IPS-NIHi7 (cell line): Measurements from ENCODE around the gene FBF1.

ENCODE experiments used
- DNase-seq: peaks from one replicate; pipeline ENCODE4 v3.0.0; 2012; ENCODE audit warnings: mixed read lengths; ENCODE audit errors: extremely low spot score

Gene FBF1

DNA sequence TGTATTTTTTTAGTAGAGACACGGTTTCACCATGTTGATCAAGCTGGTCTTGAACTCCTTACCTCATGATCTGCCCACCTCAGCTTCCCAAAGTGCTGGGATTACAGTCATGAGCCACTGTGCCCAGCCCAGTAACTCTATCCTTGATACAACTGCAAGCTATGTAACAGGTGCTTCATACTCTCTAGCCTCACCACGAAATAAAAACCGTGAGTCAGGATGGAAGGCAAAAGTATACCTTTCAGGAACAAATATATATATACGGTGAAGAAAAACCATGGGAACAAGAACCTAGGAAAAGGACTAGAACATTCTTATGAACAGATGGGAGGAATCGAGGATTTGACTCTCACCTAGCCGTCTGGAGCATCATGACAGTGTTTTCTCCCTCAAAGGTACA is 9.6 kb upstream of the FBF1 start:
- no peak for DNase-seq

DNA sequence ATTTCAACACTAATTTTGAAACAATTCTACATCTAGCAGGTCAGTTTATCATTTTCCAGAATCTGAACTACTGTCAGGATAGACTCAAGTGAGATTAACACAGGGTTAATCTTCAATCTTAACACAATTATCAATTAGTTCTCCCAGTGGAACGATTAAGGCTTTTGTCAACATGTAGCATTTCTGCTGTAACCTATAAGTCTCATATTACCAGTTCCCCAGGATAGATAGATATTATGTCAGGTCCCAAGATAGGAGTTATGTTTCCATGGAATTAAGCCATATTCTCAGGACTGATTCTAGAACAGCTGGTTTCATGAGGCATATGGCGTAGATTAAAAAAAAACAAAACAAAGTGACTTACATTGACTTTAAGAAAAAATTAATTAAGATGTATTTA is 4.4 kb upstream of the FBF1 start:
- DNase-seq, result no peak

DNA sequence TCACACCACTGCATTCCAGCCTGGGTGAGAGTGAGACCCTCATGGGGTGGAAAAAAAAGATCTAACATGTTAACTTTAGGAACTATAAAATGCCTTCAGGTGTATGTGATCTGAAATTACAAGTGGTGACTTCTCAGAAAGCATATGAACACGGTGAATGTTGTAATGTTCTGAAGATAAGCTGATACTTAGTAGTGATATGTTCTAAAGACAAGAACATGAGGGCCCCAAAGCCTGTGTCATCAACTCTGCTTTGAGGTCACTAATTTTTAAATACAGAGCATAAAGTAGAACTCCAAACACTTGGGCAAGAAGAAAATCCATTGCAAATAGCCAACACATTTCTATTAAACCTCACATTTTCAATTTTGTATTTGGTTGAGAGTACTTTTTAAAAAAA is 2.6 kb upstream of the FBF1 start:
- DNase-seq, result no peak

DNA sequence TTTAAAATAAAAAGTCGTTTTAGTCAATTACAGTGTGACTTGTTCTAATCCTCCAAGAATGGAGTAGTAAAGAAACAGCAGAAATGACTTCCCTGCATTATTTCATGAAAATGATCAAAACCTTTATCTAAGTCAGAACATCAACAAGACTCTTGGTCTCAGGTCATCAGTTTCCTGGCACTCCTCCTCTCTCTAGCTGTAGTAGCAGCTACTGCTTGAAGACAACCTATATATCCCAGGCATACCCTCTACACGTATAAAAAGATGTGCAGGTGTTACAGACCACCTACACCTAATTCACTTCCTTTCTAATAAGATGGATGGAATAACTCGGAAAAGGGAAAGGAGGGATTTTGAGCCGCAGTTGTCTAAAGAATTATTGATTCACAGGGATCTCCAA is 1.6 kb upstream of the FBF1 start:
- no peak for DNase-seq

DNA sequence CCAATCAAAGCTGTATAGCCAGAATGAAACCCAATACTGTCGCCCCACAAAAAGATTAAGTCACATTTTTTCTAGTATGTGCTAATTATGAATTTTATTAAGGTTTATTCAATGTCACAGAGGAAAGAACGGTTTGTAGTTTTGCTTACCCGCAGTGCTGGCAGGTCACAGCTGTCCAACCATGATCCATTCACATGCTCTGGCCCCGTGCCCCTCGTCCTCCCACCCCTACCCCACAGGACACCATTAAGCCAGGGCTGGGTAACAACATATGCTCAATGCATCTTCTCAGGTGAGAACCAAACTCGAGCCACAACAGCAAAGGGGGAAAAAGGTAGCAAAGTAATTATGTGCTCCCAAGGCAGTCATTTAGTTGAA is 589 bp upstream of the FBF1 start:
- DNase-seq, result no peak

DNA sequence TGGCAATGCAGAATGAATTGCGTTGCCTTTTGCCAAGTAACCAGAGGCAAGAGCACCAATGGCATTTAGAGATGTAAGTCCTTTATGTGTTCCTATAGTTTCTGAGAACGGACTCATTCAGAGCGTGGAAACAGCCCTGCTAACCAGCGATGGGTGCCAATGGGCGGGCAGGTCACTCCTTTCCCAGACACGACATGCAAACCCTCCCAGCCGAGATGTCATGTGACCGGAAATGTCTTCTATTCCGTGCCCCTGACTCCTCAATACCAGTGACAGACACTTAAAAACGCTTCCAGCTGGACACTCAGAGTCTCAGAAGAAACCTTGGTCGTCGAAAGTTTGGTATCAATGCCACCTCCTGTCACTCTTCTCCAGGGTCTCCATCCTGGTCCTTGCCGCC is 3.2 kb downstream of the FBF1 start:
- DNase-seq, result no peak

DNA sequence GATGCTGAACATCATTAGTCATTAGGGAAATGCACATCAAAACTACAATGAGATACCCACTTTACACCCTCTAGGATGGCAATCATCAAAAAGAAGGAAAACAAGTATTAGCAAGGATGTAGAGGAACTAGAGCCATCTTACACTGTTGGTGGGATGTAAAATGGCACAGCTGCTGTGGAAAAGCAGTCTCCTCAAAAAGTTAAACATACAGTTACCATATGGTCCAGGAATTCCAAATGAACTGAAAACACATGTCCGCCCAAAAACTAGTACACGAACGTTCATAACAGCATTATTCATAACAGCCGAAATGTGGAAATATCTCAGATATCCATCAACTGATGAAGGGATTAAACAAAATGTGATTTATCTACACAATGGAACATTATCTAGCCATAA is 7.0 kb downstream of the FBF1 start:
- DNase-seq, result no peak

DNA sequence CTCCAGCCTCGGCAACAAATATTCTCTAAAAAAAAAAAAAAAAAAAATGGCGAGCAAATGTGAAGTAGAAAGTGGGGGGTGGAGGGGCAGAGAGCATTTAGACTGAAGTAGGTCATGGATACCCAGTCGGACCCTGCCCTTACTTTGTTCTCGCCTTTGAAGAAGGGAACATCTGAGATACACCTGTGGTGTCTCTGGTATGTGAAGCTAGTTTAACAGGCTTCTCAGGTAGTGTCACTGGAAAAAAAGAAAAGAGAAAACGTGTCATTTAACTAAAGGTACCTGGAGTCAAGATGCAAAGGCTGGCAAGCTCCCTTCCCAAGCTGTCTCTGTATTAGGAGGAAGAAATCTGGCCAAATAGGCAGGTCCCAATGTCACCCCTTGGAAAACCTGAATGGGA is 8.0 kb downstream of the FBF1 start:
- no peak for DNase-seq

DNA sequence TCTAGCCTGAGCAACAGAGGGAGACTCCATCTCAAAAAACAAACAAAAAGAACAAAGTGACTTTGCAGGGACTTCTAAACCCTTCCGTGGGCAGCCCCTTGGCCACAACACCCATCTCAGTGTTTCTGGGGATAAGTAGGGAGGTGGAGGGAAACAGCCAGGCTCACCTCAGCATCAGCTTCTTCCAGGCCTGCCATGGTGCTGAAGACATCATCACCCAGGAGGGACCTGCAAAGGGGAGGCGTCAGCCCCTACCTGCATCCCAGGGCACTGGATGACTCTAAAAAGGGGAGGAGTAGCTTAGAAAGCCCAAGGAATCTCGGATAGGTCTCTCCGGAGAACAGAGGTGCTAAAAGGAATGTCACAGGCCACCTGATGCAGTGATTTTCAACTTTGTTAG is 9.8 kb downstream of the FBF1 start:
- DNase-seq, result no peak

DNA sequence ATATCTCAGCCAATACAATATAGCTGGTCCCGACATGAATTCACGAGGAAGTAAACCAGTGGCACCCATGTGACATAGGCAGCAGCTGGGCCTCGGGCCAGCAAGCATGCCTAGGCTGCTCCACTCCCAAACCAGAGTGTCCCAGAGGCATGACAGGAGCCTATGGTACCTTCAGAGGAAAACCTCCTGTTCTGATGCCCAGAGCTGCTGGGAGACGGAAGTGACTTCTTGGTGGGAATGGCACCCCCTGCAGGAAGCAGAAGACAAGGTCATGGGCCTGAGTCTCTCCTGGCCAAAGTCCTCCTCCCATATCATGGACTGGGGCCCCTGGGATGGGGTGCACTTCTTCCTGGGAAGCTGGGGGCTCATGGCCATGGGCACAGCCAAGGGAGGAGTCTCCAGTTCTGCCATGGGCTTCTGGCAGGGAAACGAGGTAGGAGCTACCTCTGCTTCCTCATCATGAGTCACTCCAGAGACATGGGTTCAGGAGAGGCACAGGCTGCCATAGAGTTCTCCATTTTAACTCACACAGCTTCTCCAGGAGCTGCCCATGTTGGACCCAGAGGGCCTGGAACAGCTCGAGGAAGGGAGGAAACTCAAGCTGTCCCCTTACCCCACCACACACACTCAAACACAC is 13.4 kb downstream of the FBF1 start:
- DNase-seq, result peak; percentile 90

DNA sequence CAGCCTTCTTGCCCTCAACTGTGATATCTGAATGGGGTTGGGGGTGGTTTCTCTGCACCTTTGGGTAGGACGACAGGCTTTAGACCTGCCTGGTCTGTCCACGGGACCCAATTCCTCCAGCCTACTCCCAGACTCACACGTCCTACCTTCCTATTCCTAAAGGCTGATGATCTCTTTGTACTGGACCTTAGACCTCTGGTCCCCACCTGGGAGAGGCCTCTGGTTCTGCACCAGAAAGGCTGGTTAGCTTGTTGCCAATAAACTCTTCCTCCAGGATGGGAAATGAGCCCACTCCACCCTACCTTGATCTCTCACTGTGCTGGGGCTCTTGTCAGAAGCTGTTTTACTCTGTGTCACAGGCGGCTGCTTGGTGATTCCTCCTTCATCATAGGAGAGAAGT is 14.4 kb downstream of the FBF1 start:
- DNase-seq, result no peak

DNA sequence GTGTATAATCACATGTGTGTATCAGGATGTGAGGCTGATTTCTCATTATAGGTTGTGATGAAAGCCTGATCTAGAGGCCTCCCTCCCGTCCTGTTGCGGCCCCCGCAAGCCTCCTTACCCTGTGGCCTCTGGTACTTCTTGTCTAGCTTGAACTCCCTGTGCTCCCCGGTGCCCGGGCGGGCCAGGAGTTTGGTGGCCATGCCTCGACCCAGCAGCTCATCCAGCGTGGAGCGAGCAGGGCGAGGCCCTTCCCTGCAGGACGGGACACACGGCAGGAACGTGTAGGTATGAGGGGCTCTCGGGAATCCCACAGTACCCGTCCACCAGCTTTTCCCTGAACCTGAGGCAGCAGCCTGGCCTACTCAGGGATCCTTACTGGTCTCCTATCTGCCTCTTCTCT is 14.9 kb downstream of the FBF1 start:
- no peak for DNase-seq

DNA sequence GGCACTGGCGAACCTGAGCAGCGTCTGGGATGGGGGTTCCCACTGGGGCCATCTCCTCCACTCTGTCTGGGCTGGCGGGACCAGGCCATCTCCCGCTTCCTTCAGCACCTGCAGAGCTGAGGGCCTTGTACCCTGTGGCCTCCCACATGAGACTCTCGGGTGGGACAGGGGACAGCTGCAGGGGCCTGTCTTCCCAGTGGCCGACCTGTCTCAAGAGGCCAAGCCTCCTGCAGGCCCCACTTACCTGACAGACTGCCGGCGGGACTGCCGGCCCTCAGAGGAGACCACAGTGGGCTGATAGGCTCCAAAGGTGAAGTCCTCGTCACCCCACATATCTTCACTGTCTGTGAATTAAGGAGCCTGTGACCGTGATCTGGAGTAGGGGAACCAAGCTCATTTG is 15.7 kb downstream of the FBF1 start:
- DNase-seq, result no peak

DNA sequence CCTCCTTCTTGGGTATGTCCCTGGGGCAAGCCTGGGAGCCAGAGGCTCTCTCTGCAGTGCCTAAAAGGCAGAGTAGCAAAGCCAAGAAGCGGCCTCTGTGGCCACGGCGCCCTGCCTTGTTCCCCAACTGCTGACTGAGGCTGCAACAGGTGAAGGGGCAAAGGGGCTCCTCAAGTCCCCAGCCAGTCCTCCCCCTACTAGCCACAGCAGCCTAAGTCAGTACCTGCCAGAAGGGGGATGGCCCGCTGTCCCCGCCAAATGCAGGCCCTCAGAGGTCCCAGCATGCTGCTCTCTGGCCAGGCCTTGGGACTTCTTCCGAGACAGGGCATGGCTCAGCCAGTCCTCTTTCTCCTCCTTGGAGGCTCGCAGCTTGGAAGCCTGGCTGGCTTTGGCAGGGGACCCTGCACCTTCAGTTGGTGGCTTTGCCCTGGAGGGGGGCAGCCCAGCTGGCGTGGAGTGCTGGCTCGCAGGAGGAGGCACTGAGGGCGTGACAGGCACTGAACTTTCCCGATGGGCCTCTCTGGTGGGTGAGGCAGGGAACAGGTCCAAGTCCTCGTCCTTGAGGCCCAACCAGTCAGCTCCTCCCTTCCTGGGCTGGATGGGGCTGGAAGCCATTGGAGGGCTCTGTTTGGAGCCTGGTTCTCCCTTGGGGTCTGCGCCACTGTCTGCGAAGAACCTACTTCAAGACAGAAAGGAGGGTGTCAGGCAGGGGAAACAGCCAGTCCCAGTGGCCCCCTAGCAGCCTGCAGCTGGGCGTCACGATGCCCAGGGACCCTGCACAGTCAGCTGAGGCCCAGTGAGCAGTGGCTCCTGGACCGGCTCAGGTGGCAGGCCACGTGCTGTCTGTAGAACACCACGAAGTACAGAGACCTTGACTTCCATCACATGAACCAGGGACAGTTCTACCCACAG is 17.6 kb downstream of the FBF1 start:
- no peak for DNase-seq

DNA sequence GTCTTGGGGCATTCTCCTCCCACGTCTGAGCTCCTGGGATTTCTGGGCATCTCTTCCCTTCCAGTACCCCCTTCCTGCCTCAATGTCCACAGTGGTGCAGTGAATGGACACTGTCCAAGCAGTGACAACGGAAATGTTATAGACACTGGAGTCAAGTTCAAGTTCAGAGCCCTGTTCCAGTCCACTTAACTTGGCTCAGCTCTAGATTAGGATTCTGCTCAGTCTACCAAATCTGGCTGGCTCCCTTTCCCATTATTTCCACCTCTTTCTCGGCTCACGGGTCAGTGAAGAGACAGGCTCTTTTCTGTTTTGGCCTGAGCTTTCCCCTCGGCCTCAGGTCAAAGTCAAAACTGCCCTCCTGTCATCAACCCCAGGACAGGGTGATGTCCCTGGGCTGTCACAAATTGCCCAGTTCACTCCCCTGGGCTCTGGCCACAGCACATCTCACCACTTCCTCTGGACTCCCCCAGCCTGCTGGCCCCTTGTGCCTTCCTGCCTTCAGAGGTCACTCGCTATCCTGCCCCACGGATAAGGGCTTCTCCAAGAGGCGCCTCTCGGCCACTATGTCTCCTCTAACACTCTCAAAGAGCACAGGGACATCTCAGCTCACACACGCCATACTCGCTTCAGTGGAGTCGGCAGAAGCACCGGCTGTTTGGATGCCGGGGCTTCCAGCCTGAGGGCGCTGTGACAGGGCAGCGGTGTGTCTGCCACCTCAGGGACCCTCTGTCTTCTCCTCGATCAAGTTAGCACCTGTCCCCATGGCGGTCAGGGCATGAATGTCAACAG is 18.5 kb downstream of the FBF1 start:
- no peak for DNase-seq

DNA sequence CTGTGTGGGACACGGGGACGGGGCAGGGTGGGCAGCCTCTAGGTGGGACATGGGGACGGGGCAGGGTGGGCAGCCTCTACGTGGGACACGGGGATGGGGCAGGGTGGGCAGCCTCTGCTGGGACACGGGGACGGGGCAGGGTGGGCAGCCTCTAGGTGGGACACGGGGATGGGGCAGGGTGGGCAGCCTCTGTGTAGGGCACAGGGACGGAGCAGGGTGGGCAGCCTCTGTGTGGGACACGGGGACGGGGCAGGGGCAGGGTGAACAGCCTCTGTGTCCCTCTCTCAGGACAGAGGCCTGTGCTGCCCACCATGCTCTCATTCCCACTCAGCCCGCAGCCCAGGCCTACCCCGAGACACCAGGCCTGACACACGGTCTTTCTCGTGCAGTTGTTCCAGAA is 19.2 kb downstream of the FBF1 start:
- no peak for DNase-seq

DNA sequence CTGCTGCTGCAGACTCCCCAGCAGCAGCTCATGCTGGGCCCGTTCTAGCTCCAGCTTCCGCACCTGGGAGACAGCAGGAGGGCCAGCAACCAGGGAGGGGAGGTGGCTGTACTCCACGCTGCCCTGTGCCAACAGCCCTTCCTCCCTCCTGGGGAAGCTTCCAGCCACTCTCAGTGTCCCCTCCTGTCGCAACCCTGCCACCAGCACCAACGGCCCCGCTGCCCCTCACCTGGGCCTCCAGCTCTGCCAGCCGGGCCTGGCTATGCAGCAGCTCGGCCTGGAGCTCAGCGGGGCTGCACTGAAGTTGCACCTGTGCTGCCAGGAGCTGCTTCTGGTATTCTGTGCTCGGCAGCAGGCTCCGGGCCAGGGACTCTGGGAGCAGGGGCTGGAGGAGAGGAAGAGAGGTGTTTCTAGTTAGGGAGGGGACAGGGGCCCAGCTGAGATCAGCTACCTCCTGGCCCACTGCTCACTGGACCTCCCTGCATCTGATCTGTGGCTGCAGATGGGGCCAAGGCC is 20.7 kb downstream of the FBF1 start:
- DNase-seq, result no peak

DNA sequence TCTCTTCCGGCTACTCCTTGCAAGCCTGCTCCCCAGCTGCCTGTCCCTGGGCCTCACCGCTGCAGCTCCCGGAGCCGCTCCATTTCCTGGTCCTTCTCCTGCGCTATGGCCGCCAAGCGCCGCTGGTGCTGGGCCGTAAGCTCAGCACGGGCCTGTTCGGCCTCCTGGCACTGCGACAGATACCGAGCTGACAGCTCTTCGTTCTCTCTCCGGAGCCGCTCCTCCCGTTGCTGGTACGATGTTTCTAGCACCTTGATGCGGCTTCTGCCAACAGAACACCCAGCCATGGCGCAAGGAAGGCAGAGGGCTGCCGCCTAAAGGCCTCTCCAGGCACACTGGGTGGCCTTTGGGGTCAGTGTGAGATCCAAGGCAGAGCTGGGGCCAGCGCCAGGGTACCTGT is 21.2 kb downstream of the FBF1 start:
- no peak for DNase-seq

DNA sequence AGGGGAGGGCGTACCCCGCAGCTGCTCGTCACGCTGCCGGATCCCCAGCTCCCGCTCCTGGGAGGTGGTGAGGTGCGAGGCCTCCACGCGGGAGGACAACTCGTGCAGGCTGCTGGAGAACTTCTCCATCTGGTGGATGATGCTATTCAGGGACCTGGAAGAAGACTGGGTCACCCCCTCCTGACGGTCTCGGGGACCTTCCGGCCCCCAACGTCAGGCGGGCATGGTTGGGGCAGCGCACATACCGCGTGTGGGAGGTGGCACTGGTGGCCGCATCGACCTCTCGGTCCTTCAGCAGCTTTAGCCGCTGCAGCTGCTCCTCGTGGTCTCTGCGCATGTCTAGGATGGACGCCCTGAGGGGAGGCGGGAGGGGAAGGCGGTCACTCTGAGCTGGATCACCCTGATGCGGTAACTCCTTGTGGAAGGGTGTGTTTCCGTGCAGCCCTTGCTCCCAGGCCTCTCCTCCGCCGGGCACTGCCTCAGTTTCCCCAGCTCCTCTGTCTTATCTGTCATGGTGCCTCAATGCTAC is 22.9 kb downstream of the FBF1 start:
- no peak for DNase-seq

DNA sequence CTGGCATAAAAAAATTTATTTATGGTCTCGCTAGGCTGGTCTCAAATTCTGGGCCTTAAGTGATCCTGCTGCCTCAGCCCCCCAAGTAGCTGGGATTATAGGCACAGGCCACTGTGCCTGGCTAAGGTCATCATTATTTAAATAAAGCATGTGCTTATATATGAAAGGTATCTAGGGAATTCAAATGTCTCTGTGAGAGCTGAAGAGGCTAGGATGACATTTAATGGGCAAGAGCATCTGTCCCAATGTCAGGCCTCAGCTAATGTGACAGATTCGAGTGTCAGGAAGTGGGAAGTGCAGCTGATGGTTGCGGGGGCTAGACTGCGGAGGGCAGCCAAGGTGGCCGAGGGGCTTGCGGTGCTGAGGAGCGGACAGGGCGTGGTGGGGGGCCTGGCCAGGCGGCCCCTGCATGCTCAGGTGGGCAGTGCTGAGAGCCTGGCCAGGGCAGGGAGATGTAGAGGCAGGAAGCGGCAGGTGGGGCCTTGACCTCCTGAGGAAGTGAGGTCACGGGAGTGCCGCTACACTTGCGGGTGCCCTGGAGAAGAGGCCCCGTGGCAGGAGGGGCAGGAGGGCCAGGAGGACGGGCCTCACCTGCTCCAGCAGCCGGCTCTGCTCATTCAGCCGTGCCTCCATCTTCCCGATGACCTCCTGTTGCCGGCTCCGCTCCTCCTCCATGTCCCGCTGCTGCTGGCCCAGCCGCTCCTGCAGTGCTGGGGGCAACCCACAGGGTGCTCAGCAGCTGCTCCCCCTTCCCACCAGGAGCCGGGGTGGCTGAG is 23.5 kb downstream of the FBF1 start:
- no peak for DNase-seq

DNA sequence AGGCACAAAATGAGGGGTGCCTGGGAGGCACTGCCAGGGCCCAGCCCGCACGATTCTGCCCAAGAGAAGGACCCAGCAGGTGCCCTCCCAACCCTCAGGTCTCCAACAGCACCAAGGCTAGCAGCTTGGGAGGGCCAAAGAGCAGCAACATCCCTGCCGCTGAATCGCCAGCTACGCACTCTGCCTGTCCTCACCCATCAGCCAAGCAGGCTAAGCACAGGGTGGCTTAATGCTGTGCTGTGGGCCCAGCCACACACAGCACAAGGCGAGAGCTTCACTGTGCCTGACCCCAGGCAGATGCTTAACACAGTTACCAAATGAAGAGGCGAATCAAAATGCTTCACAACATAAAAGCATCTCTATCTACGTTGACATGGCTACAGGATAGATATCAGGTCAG is 25.6 kb downstream of the FBF1 start:
- DNase-seq, result no peak
